KMS-11 (cell line): ENCODE measurements around the gene CXCL9.
"Not testable (repeated sequence)": the region's sequence is repeated elsewhere in the genome, so short reads cannot be mapped to it uniquely, and the experiment has no call there.

Source experiments
- H2AFZ ChIP-seq: fragments of 200-600 bp; sonication (generic); 2 replicates; pipeline ENCODE4 v1.6.1; 2016; ENCODE audit warnings: antibody characterized with exemption, mixed run types, low read depth
- H3K27ac ChIP-seq: fragments of 200-600 bp; sonication (generic); 2 replicates; pipeline ENCODE4 v1.6.1; 2016; ENCODE audit warnings: mild to moderate bottlenecking, mixed run types
- H3K27me3 ChIP-seq: fragments of 200-600 bp; sonication (generic); 2 replicates; pipeline ENCODE4 v1.6.1; 2017; ENCODE audit warnings: mild to moderate bottlenecking, low read depth, mixed run types, moderate library complexity; ENCODE audit not compliant: insufficient read depth
- H3K36me3 ChIP-seq: fragments of 200-600 bp; sonication (generic); 2 replicates; pipeline ENCODE4 v1.6.1; 2017; ENCODE audit warnings: mild to moderate bottlenecking, mixed run types; ENCODE audit not compliant: insufficient read depth
- H3K4me1 ChIP-seq: fragments of 200-600 bp; sonication (generic); 2 replicates; pipeline ENCODE4 v1.6.1; 2016; ENCODE audit warnings: mild to moderate bottlenecking, low read depth, mixed run types; ENCODE audit not compliant: poor library complexity, severe bottlenecking
- H3K4me2 ChIP-seq: fragments of 200-600 bp; sonication (generic); 2 replicates; pipeline ENCODE4 v1.7.0; 2016; ENCODE audit warnings: mild to moderate bottlenecking, mixed run types
- H3K4me3 ChIP-seq: fragments of 200-600 bp; sonication (generic); IDR thresholded peaks from 2 replicates; pipeline ENCODE4 v1.6.1; 2017; ENCODE audit warnings: low read depth, low read length, mixed read lengths; ENCODE audit not compliant: insufficient read depth
- H3K79me2 ChIP-seq: fragments of 200-600 bp; sonication (generic); 2 replicates; pipeline ENCODE4 v1.6.1; 2016; ENCODE audit warnings: low read depth, mixed run types; ENCODE audit not compliant: insufficient read depth
- H3K9ac ChIP-seq: fragments of 200-600 bp; sonication (generic); 2 replicates; pipeline ENCODE4 v1.6.1; 2016; ENCODE audit warnings: mild to moderate bottlenecking, mixed run types
- H4K20me1 ChIP-seq: fragments of 200-600 bp; sonication (generic); 2 replicates; pipeline ENCODE4 v1.6.1; 2016; ENCODE audit warnings: mild to moderate bottlenecking, mixed run types; ENCODE audit not compliant: insufficient read depth
- TF ChIP-seq, protein P1 (sequence below): fragments of 200-600 bp; sonication (generic); conservative IDR thresholded peaks from 2 replicates; pipeline ENCODE4 v1.6.1; 2017; ENCODE audit warnings: low read depth, mild to moderate bottlenecking, antibody characterized with exemption, low read length, moderate library complexity, mixed read lengths

The CXCL9 gene

DNA sequence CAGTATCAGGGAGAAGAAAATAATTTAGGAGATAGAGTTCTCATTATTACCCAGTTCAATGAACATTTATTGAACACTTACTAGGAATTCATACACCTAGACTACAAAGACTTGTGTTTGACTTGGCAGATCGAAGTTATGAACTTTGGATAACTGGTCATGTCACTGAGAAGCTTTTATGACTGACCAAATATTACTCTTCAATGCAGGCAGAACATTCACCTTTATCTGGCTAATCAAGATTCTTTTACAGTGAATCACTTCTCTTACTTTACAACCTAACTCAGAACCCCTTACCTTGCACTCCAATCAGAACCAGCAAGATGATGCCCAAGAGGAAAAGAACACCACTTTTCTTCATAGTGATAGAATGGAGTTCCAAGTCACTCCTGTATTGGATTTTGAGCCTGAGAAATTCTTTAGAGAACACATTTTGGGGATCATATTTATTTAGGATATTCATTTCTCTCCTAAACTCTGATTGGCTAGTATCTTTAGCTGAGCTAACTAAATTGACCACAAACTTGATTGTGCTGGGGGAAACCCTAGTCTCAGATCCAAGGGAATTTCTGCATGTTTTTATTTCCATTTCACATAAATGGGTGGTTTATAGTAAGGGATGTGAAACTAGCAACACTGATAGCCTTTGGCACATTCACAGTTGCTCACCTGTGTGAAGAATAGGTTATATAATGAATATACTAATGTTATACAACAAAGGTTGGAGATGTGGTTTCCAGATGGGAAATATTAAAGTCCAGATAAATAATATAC, at the start of gene CXCL9:
Gene CXCL9, minus strand, starts transcription at position 421 of the 774 bp plus-strand sequence. Its CDS starts 60 bp downstream, at position 361.
- H3K4me3 ChIP-seq: no peak within 1 kb of the TSS
- no peaks in the 10 kb centered on the region for H4K20me1 ChIP-seq
- H3K27me3 ChIP-seq: no peaks in the 10 kb centered on the region
- no peak within 1 kb of the TSS for H2AFZ ChIP-seq
- H3K9ac ChIP-seq: no peak within 1 kb of the TSS
- peaks cover 33% of the 10 kb centered on the region for H3K4me1 ChIP-seq
- TF ChIP-seq, protein P1, sequence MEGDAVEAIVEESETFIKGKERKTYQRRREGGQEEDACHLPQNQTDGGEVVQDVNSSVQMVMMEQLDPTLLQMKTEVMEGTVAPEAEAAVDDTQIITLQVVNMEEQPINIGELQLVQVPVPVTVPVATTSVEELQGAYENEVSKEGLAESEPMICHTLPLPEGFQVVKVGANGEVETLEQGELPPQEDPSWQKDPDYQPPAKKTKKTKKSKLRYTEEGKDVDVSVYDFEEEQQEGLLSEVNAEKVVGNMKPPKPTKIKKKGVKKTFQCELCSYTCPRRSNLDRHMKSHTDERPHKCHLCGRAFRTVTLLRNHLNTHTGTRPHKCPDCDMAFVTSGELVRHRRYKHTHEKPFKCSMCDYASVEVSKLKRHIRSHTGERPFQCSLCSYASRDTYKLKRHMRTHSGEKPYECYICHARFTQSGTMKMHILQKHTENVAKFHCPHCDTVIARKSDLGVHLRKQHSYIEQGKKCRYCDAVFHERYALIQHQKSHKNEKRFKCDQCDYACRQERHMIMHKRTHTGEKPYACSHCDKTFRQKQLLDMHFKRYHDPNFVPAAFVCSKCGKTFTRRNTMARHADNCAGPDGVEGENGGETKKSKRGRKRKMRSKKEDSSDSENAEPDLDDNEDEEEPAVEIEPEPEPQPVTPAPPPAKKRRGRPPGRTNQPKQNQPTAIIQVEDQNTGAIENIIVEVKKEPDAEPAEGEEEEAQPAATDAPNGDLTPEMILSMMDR: no peak
- no peaks in the 10 kb centered on the region for H3K36me3 ChIP-seq
- H3K4me2 ChIP-seq: peak within 1 kb of the TSS; percentile 26; the same call in 1 of the 2 replicates
- H3K79me2 ChIP-seq: no peaks in the 10 kb centered on the region
- H3K27ac ChIP-seq: no peak within 1 kb of the TSS

DNA sequence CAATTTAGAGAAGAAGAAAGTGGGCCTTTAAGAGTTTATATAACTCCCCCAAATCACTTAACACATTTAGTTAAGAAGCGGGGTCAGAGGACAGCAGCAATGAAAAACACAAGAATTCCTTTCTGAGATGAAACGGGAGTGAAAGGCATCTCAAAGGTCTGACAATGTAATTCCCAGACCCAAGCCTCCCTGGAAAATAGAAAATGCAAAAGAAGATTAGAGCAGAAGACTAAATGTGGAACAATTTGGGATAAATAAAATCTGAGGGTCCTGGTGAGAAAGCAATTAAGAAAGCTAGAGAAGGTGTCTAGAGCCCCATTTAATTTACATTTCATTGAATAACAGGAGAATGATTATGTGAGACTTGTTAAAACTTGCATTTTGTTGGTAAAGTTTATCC, 48.1 kb upstream of the CXCL9 start:
- no peak overlapping the region for H3K4me2 ChIP-seq
- H3K79me2 ChIP-seq: no peaks in the 10 kb centered on the region
- no peak overlapping the region for H3K9ac ChIP-seq
- H2AFZ ChIP-seq: no peak overlapping the region; the same call in 1 of the 2 replicates
- H3K36me3 ChIP-seq: no peaks in the 10 kb centered on the region
- H4K20me1 ChIP-seq: no peaks in the 10 kb centered on the region
- peaks cover 15% of the 10 kb centered on the region for H3K4me1 ChIP-seq
- no peak overlapping the region for H3K4me3 ChIP-seq
- TF ChIP-seq, protein P1: no peak
- H3K27me3 ChIP-seq: no peaks in the 10 kb centered on the region
- H3K27ac ChIP-seq: no peak overlapping the region; the same call in 1 of the 2 replicates

DNA sequence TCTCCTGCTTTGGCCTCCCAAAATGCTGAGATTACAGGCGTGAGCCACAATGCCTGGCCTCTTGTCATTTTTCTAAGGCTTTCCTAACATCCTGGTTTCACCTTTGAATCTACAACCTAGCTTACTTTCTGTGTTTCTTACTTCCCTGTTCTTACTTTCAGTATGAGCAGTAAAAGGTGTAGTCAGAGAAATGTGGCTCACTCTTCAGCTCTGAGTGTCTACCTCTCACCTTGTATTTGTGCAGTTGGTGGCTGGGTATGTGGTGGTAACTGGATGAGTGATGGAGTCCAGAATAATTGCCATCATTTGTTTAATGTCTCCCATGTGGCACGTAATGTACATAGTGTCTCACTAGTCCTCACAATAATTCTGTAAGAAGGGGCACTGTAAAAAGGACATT, 47.7 kb upstream of the CXCL9 start:
- H3K4me2 ChIP-seq: peak overlapping the region; percentile 30

DNA sequence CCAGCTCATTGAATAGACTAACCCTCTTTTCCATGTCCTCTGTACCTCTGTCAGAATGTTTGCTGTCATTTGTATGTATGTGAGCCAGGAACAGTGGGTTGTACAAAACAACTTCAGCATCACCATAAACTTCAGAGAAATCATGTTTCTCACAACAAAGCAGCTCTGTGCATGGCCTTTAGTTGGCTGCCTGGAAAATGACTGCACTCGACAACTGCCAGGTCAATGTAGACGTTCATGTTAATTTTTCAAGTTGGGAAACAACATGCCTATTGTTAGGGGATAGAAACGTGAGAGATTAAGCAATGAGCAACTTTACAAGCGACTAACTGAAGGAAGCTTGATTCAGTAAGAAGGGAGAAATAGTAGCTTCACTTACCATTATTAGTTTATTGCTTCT, 46.4 kb upstream of the CXCL9 start:
- H3K4me1 ChIP-seq: peaks cover 15% of the 10 kb centered on the region
- H3K4me2 ChIP-seq: no peak overlapping the region
- H4K20me1 ChIP-seq: no peaks in the 10 kb centered on the region
- H3K9ac ChIP-seq: no peak overlapping the region
- H3K27ac ChIP-seq: no peak overlapping the region
- H3K4me3 ChIP-seq: no peak overlapping the region
- TF ChIP-seq, protein P1: no peak
- H3K27me3 ChIP-seq: no peaks in the 10 kb centered on the region
- H3K79me2 ChIP-seq: no peaks in the 10 kb centered on the region
- no peak overlapping the region for H2AFZ ChIP-seq
- no peaks in the 10 kb centered on the region for H3K36me3 ChIP-seq

More for the DNA sequence above, 47.7 kb upstream of the CXCL9 start:
- H2AFZ ChIP-seq: peak overlapping the region; percentile 37; the same call in 1 of the 2 replicates
- no peaks in the 10 kb centered on the region for H3K27me3 ChIP-seq
- H4K20me1 ChIP-seq: no peaks in the 10 kb centered on the region
- H3K4me3 ChIP-seq: no peak overlapping the region
- no peaks in the 10 kb centered on the region for H3K36me3 ChIP-seq
- peaks cover 15% of the 10 kb centered on the region for H3K4me1 ChIP-seq
- no peak overlapping the region for H3K9ac ChIP-seq
- no peaks in the 10 kb centered on the region for H3K79me2 ChIP-seq
- peak overlapping the region; percentile 13; the same call in 1 of the 2 replicates for H3K27ac ChIP-seq
- TF ChIP-seq, protein P1: no peak

DNA sequence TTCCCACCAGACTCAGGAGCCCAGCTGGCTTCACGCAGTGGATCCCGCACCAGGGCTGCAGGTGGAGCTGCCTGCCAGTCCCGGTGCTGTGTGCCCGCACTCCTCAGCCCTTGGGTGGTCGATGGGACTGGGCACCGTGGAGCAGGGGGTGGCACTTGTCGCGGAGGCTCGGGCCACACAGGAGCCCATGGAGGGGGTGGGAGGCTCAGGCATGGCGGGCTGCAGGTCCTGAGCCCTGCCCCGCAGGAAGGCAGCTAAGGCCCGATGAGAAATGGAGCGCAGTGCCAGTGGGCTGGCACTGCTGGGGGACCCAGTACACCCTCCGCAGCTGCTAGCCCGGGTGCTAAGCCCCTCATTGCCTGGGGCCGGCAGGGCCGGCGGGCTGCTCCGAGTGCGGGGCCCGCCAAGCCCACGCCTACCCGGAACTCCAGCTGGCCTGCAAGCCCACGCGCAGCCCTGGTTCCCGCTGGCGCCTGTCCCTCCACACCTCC, 43.3 kb upstream of the CXCL9 start:
- H3K4me3 ChIP-seq, H3K27me3 ChIP-seq, H3K79me2 ChIP-seq, H2AFZ ChIP-seq, H3K4me2 ChIP-seq, H3K9ac ChIP-seq, H4K20me1 ChIP-seq, H3K27ac ChIP-seq, H3K36me3 ChIP-seq: not testable (repeated sequence)
- H3K4me1 ChIP-seq: peaks cover 15% of the 10 kb centered on the region

DNA sequence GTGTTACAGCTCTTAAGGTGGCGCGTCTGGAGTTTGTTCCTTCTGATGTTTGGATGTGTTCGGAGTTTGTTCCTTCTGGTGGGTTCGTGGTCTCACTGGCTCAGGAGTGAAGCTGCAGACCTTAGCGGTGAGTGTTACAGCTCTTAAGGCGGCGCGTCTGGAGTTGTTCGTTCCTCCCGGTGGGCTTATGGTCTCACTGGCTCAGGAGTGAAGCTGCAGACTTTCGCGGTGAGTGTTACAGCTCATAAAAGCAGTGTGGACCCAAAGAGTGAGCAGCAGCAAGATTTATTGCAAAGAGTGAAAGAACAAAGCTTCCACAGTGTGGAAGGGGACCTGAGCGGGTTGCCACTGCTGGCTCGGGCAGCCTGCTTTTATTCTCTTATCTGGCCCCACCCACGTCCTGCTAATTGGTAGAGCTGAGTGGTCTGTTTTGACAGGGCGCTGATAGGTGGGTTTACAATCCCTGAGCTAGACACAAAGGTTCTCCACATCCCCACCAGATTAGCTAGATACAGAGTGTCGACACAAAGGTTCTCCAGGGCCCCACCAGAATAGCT, 42.6 kb upstream of the CXCL9 start:
- not testable (repeated sequence) for H4K20me1 ChIP-seq, H3K4me2 ChIP-seq, H3K79me2 ChIP-seq, H3K27ac ChIP-seq, H2AFZ ChIP-seq, H3K27me3 ChIP-seq, H3K4me3 ChIP-seq, H3K9ac ChIP-seq, H3K36me3 ChIP-seq
- peaks cover 10% of the 10 kb centered on the region for H3K4me1 ChIP-seq
